Nephron (organoid): ENCODE measurements around the gene UBE2R2.
"Not testable (repeated sequence)": the region's sequence is repeated elsewhere in the genome, so short reads cannot be mapped to it uniquely, and the experiment has no call there.

Experiments
- H3K27ac Mint-ChIP-seq, 3 experiments: 2 replicates each; pipeline ENCODE4 v1.8.0; 2020; ENCODE audit warnings: mixed read lengths in 3 of 3, mild to moderate bottlenecking in 2 of 3, moderate library complexity in 1 of 3
- H3K27me3 Mint-ChIP-seq: 2 replicates; pipeline ENCODE4 v1.8.0; 2021; ENCODE audit warnings: low read depth, mild to moderate bottlenecking, moderate library complexity, mixed read lengths
- H3K36me3 Mint-ChIP-seq: 2 replicates; pipeline ENCODE4 v1.8.0; 2020; ENCODE audit warnings: low read depth, mixed read lengths
- H3K4me1 Mint-ChIP-seq: 2 replicates; pipeline ENCODE4 v1.8.0; 2020; ENCODE audit warnings: mixed read lengths
- H3K4me3 Mint-ChIP-seq, 3 experiments: 2 replicates each; pipeline ENCODE4 v1.8.0; 2020; ENCODE audit warnings: mild to moderate bottlenecking in 3 of 3, mixed read lengths in 3 of 3, moderate library complexity in 2 of 3
- H3K9me3 Mint-ChIP-seq: 2 replicates; pipeline ENCODE4 v1.8.0; 2020; ENCODE audit warnings: mixed read lengths
- CTCF ChIP-seq, 3 experiments: fragments of 200-600 bp; sonication (generic); IDR thresholded peaks; one replicate each; pipeline ENCODE4 v1.5.0; 2021; ENCODE audit warnings: antibody characterized with exemption in 3 of 3; ENCODE audit not compliant: unreplicated experiment in 3 of 3

Gene UBE2R2

DNA sequence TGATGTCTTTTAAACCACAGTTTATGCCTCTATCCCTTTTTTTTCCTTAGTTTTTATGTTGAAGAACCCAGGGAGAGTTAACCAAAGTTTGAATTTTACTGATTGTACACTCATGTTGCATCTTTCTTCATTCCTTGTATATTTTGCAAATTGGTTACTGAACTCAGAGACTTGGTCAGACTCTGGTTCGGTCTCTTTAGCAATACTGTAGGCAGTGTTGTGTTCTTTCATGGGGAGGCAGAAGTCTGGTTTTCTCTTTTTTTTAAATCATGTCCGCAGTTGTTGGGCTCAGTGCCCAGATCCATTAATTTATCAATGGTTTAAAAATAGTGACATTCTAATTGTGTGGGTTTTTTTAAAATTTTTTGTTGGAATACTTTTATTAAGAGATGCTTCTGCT, 23.4 kb downstream of the UBE2R2 start:
- TF ChIP-seq CTCF (IDR thresholded peaks at IDR 0.05; ENCODE audit: unreplicated experiment in 3 of 3) = no peak
- Mint-ChIP-seq H3K4me3 (no peak overlapping the region), H3K27ac (peak overlapping the region; percentile 24 to 52 (median 30)), H3K27me3 (no peaks in the 10 kb centered on the region), H3K9me3 (no peaks in the 10 kb centered on the region), H3K4me1 (peaks cover 29% of the 10 kb centered on the region), H3K36me3 (peaks cover 5% of the 10 kb centered on the region)

DNA sequence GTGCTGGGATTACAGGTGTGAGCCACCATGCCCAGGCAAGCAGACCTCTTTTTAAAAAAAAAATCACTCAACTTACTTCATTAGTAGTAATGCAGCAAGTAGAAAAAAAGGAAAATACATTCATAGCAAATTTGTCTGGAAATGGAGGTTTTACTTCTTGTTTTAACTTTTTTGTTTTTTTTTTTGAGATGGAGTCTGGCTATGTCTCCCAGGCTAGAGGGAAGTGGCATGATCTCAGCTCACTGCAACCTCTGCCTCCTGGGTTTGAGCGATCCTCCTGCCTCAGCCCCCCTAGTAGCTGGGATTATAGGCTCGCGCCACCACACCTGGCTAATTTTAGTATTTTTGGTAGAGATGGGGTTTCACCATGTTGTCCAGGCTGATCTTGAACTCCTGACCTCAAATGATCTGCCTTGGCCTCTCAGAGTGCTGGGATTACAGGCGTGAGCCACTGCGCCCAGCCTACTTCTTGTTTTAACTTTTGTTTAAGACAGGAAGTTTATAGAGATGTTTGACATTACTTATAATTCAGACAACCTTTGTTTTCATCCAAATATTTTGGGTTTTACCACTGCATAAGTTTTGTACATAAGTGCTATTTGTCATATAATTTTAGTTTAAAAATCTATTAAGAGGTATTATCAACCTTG, 26.5 kb downstream of the UBE2R2 start:
- Mint-ChIP-seq H3K36me3 (peaks cover 7% of the 10 kb centered on the region), H3K9me3 (no peaks in the 10 kb centered on the region), H3K27ac (peak overlapping the region in 1 of 3 experiments; percentile 48), H3K4me1 (peaks cover 32% of the 10 kb centered on the region), H3K27me3 (no peaks in the 10 kb centered on the region), H3K4me3 (no peak overlapping the region)
- no peak for TF ChIP-seq CTCF (IDR thresholded peaks at IDR 0.05; ENCODE audit: unreplicated experiment in 3 of 3)

- no peaks in the 10 kb centered on the region for H3K27me3 Mint-ChIP-seq
- H3K9me3 Mint-ChIP-seq = no peaks in the 10 kb centered on the region
- TF ChIP-seq CTCF (IDR thresholded peaks at IDR 0.05; ENCODE audit: unreplicated experiment in 3 of 3) = no peak
- peaks cover 4% of the 10 kb centered on the region for H3K36me3 Mint-ChIP-seq
- peak overlapping the region in 2 of 3 experiments; percentile 9 to 10 for H3K27ac Mint-ChIP-seq
- H3K4me3 Mint-ChIP-seq = no peak overlapping the region
- H3K4me1 Mint-ChIP-seq = peaks cover 32% of the 10 kb centered on the region
These were observed 29.3 kb downstream of the UBE2R2 start for GRCh38 chr9:33846231-33846630.

DNA sequence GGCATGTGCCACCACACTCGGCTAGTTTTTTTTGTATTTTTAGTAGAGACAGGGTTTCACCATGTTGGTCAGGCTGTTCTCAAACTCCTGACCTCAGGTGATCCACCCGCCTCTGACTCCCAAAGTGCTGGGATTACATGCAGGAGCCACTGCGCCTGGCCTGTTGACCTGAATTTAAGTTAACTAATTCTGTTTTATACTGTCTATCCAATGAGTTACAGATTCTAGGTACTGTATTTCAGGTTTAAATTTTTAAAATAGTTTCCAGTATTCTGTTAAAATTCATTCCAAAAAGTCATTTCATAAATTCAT, 30.9 kb downstream of the UBE2R2 start:
- peaks cover 25% of the 10 kb centered on the region for H3K4me1 Mint-ChIP-seq
- not testable (repeated sequence) for H3K9me3 Mint-ChIP-seq, H3K27ac Mint-ChIP-seq, H3K36me3 Mint-ChIP-seq, H3K27me3 Mint-ChIP-seq, H3K4me3 Mint-ChIP-seq

- H3K4me3 Mint-ChIP-seq = no peak overlapping the region
- H3K4me1 Mint-ChIP-seq = peaks cover 29% of the 10 kb centered on the region
- H3K27me3 Mint-ChIP-seq = no peaks in the 10 kb centered on the region
- no peaks in the 10 kb centered on the region for H3K9me3 Mint-ChIP-seq
- peaks cover 18% of the 10 kb centered on the region for H3K36me3 Mint-ChIP-seq
- TF ChIP-seq CTCF (IDR thresholded peaks at IDR 0.05; ENCODE audit: unreplicated experiment in 3 of 3) = no peak
- peak overlapping the region in 2 of 3 experiments; percentile 1 to 12 for H3K27ac Mint-ChIP-seq
These were observed 33.3 kb downstream of the UBE2R2 start for GRCh38 chr9:33850267-33850629.

- H3K36me3 Mint-ChIP-seq = peaks cover 20% of the 10 kb centered on the region
- peaks cover 32% of the 10 kb centered on the region for H3K4me1 Mint-ChIP-seq
- no peaks in the 10 kb centered on the region for H3K9me3 Mint-ChIP-seq
- TF ChIP-seq CTCF (IDR thresholded peaks at IDR 0.05; ENCODE audit: unreplicated experiment in 3 of 3) = no peak
- H3K4me3 Mint-ChIP-seq = no peak overlapping the region
- H3K27ac Mint-ChIP-seq = peak overlapping the region in 2 of 3 experiments; percentile 1 to 12
- H3K27me3 Mint-ChIP-seq = no peaks in the 10 kb centered on the region
These were observed 33.7 kb downstream of the UBE2R2 start for GRCh38 chr9:33850677-33851076.
